Loucy (cell line): ENCODE results near the gene MYL3.

Source experiments
- CTCF ChIP-seq: fragments of 200-600 bp; sonication (generic); conservative IDR thresholded peaks from 2 replicates; pipeline ENCODE4 v1.5.1; 2014; ENCODE audit warnings: mild to moderate bottlenecking, antibody characterized with exemption, low read length
- EZH2phosphoT487 ChIP-seq: fragments of 200-600 bp; IDR thresholded peaks from 2 replicates; pipeline ENCODE4 v1.6.1; 2018; ENCODE audit warnings: antibody characterized with exemption, mild to moderate bottlenecking, moderate library complexity, borderline replicate concordance

GRCh38 chr3:46884929-46885328 is 21.7 kb upstream of the MYL3 start:
- TF ChIP-seq CTCF (no peak), EZH2phosphoT487 (no peak)
